GM12878 (cell line): Measurements from ENCODE around the gene CCNYL1. TPM values are rescaled to one million over a fixed set of nuclear protein-coding genes. Genes with fewer than 3 reads are reported as not detected.

Experiments used
- CBX3 ChIP-seq: fragments of 200-600 bp; sonication (generic); IDR thresholded peaks from 2 replicates; pipeline ENCODE4 v1.6.1; 2016; ENCODE audit warnings: low read depth, borderline replicate concordance
- GABPA ChIP-seq: IDR thresholded peaks from 2 replicates; pipeline ENCODE4 v1.6.1; 2014; ENCODE audit warnings: antibody characterized with exemption, low read depth, mild to moderate bottlenecking, inconsistent platforms
- HDAC2 ChIP-seq: fragments of 200-600 bp; sonication (generic); IDR thresholded peaks from 2 replicates; pipeline ENCODE4 v1.6.1; 2017
- MTA2 ChIP-seq: fragments of 450-650 bp; IDR thresholded peaks from 2 replicates; pipeline ENCODE4 v1.6.1; 2016; ENCODE audit warnings: low read depth, mild to moderate bottlenecking, moderate library complexity
- PML ChIP-seq: IDR thresholded peaks from 2 replicates; pipeline ENCODE4 v1.6.1; 2012; ENCODE audit warnings: low read length, inconsistent platforms
- POLR2AphosphoS2 ChIP-seq: IDR thresholded peaks from 2 replicates; pipeline ENCODE4 v1.6.1; 2011; ENCODE audit warnings: low read depth, mild to moderate bottlenecking, low read length, improper control_type of control experiment, moderate library complexity
- RUNX3 ChIP-seq: IDR thresholded peaks from 2 replicates; pipeline ENCODE4 v1.6.1; 2012; ENCODE audit warnings: low read length, inconsistent platforms
- STAT3 ChIP-seq: IDR thresholded peaks from 2 replicates; pipeline ENCODE4 v1.6.1; 2011; ENCODE audit warnings: low read depth, low read length, improper control_type of control experiment
- TCF3 ChIP-seq: IDR thresholded peaks from 2 replicates; pipeline ENCODE4 v1.6.1; 2012; ENCODE audit warnings: low read depth, mild to moderate bottlenecking, low read length, borderline replicate concordance; ENCODE audit not compliant: insufficient read depth
- YY1 ChIP-seq: IDR thresholded peaks from 2 replicates; pipeline ENCODE4 v1.6.1; 2011; ENCODE audit warnings: low read depth, mild to moderate bottlenecking, low read length
- ZNF622 ChIP-seq: fragments of 450-650 bp; IDR thresholded peaks from 2 replicates; pipeline ENCODE4 v1.6.1; 2017; ENCODE audit warnings: mild to moderate bottlenecking, inconsistent platforms
- polyA plus RNA-seq, 11 experiments: library from polyadenylated mRNA; depleted of rRNA in 4 of 11; unstranded in 6 of 11; stranded (reverse) in 5 of 11; fragments of >200 nt; fragmentation: Nextera tagmentation in 4 of 11; fragmentation: Illumina TruSeq in 1 of 11; extraction: Ambion mirVana in 4 of 11; extraction: Trizol in 1 of 11; gene quantifications; 1 replicate in 1 of 11; 2 replicates in 10 of 11; pipeline versions ENCODE4 v1.2.1 to v1.2.3, GENCODE V29; 2011 to 2016; ENCODE audit warnings: inconsistent platforms in 2 of 11, missing spikeins in 2 of 11, low read depth in 1 of 11
- total RNA-seq, 4 experiments: library from RNA; depleted of rRNA in 3 of 4; stranded (reverse); fragments of >200 nt in 3 of 4; fragmentation: Illumina TruSeq in 1 of 4; extraction: Trizol in 1 of 4; gene quantifications; 2 replicates each; pipeline versions ENCODE4 v1.2.1 to v1.2.3, GENCODE V29; 2013 to 2021
- TF ChIP-seq, protein P1 (sequence below): fragments of 450-650 bp; IDR thresholded peaks from 2 replicates; pipeline ENCODE4 v1.6.1; 2018; ENCODE audit warnings: borderline replicate concordance, mild to moderate bottlenecking; ENCODE audit not compliant: partially characterized antibody
- TF ChIP-seq, protein P2 (sequence below): IDR thresholded peaks from 2 replicates; pipeline ENCODE4 v1.6.1; 2012; ENCODE audit warnings: improper control_type of control experiment, low read depth, low read length; ENCODE audit not compliant: insufficient replicate concordance
- TF ChIP-seq, protein P3 (sequence below): IDR thresholded peaks from 2 replicates; pipeline ENCODE4 v1.6.1; 2012; ENCODE audit warnings: low read depth, low read length, improper control_type of control experiment
- TF ChIP-seq, protein P4 (sequence below): fragments of 450-650 bp; IDR thresholded peaks from 2 replicates; pipeline ENCODE4 v1.6.1; 2018; ENCODE audit warnings: mild to moderate bottlenecking, low read depth, moderate library complexity; ENCODE audit not compliant: partially characterized antibody
- TF ChIP-seq, protein P5 (sequence below): IDR thresholded peaks from 2 replicates; pipeline ENCODE4 v1.6.1; 2012; ENCODE audit warnings: mild to moderate bottlenecking, low read depth, low read length

CCNYL1 gene
- total and polyA plus RNA-seq, 10 of the 15 experiments (the other 5 are each of a cell fraction or from before 2014, with no cell fraction given): 1.8 to 12.3 (median 5.9) TPM

DNA sequence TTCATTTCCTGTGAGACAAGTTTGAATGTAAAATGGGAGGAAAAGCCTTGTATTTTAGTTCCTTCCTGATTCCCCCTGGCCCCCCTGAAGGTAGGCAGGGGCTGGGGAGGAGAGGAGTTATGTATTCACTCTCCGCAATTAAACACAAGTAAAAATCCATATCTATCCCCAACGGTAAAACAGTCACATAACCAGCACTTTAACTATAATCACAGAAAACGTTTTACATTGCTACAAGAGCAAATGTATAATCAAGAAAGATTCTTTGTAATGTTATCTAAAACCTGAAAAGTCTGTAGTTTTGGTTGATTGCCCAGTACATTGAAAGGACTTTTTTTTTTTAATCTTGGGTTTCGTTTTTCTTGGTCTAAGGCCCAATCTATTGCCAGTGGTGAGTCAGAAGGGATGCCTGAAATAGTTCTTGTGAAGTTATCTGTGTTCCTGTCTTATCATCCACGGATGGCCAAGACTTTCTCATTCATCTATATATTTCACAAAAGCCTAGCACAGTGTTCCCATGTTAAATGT, 34.5 kb upstream of the CCNYL1 start (continued):
- TF ChIP-seq, protein P1, sequence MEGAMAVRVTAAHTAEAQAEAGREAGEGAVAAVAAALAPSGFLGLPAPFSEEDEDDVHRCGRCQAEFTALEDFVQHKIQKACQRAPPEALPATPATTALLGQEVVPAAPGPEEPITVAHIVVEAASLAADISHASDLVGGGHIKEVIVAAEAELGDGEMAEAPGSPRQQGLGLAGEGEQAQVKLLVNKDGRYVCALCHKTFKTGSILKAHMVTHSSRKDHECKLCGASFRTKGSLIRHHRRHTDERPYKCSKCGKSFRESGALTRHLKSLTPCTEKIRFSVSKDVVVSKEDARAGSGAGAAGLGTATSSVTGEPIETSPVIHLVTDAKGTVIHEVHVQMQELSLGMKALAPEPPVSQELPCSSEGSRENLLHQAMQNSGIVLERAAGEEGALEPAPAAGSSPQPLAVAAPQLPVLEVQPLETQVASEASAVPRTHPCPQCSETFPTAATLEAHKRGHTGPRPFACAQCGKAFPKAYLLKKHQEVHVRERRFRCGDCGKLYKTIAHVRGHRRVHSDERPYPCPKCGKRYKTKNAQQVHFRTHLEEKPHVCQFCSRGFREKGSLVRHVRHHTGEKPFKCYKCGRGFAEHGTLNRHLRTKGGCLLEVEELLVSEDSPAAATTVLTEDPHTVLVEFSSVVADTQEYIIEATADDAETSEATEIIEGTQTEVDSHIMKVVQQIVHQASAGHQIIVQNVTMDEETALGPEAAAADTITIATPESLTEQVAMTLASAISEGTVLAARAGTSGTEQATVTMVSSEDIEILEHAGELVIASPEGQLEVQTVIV: no peak
- TF ChIP-seq, protein P2, sequence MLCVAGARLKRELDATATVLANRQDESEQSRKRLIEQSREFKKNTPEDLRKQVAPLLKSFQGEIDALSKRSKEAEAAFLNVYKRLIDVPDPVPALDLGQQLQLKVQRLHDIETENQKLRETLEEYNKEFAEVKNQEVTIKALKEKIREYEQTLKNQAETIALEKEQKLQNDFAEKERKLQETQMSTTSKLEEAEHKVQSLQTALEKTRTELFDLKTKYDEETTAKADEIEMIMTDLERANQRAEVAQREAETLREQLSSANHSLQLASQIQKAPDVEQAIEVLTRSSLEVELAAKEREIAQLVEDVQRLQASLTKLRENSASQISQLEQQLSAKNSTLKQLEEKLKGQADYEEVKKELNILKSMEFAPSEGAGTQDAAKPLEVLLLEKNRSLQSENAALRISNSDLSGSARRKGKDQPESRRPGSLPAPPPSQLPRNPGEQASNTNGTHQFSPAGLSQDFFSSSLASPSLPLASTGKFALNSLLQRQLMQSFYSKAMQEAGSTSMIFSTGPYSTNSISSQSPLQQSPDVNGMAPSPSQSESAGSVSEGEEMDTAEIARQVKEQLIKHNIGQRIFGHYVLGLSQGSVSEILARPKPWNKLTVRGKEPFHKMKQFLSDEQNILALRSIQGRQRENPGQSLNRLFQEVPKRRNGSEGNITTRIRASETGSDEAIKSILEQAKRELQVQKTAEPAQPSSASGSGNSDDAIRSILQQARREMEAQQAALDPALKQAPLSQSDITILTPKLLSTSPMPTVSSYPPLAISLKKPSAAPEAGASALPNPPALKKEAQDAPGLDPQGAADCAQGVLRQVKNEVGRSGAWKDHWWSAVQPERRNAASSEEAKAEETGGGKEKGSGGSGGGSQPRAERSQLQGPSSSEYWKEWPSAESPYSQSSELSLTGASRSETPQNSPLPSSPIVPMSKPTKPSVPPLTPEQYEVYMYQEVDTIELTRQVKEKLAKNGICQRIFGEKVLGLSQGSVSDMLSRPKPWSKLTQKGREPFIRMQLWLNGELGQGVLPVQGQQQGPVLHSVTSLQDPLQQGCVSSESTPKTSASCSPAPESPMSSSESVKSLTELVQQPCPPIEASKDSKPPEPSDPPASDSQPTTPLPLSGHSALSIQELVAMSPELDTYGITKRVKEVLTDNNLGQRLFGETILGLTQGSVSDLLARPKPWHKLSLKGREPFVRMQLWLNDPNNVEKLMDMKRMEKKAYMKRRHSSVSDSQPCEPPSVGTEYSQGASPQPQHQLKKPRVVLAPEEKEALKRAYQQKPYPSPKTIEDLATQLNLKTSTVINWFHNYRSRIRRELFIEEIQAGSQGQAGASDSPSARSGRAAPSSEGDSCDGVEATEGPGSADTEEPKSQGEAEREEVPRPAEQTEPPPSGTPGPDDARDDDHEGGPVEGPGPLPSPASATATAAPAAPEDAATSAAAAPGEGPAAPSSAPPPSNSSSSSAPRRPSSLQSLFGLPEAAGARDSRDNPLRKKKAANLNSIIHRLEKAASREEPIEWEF: no peak
- no peak for TF ChIP-seq MTA2
- no peak for TF ChIP-seq STAT3
- no peak for TF ChIP-seq PML
- TF ChIP-seq, protein P3, sequence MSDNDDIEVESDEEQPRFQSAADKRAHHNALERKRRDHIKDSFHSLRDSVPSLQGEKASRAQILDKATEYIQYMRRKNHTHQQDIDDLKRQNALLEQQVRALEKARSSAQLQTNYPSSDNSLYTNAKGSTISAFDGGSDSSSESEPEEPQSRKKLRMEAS: no peak
- no peak for TF ChIP-seq ZNF622
- TF ChIP-seq YY1: no peak
- no peak for TF ChIP-seq TCF3
- TF ChIP-seq, protein P4, sequence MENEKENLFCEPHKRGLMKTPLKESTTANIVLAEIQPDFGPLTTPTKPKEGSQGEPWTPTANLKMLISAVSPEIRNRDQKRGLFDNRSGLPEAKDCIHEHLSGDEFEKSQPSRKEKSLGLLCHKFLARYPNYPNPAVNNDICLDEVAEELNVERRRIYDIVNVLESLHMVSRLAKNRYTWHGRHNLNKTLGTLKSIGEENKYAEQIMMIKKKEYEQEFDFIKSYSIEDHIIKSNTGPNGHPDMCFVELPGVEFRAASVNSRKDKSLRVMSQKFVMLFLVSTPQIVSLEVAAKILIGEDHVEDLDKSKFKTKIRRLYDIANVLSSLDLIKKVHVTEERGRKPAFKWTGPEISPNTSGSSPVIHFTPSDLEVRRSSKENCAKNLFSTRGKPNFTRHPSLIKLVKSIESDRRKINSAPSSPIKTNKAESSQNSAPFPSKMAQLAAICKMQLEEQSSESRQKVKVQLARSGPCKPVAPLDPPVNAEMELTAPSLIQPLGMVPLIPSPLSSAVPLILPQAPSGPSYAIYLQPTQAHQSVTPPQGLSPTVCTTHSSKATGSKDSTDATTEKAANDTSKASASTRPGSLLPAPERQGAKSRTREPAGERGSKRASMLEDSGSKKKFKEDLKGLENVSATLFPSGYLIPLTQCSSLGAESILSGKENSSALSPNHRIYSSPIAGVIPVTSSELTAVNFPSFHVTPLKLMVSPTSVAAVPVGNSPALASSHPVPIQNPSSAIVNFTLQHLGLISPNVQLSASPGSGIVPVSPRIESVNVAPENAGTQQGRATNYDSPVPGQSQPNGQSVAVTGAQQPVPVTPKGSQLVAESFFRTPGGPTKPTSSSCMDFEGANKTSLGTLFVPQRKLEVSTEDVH: no peak
- TF ChIP-seq HDAC2: no peak
- no peak for TF ChIP-seq CBX3
- 0 out of 2 replicates have a peak, but pooled peaks have one; percentile 28 for TF ChIP-seq RUNX3
- TF ChIP-seq, protein P5, sequence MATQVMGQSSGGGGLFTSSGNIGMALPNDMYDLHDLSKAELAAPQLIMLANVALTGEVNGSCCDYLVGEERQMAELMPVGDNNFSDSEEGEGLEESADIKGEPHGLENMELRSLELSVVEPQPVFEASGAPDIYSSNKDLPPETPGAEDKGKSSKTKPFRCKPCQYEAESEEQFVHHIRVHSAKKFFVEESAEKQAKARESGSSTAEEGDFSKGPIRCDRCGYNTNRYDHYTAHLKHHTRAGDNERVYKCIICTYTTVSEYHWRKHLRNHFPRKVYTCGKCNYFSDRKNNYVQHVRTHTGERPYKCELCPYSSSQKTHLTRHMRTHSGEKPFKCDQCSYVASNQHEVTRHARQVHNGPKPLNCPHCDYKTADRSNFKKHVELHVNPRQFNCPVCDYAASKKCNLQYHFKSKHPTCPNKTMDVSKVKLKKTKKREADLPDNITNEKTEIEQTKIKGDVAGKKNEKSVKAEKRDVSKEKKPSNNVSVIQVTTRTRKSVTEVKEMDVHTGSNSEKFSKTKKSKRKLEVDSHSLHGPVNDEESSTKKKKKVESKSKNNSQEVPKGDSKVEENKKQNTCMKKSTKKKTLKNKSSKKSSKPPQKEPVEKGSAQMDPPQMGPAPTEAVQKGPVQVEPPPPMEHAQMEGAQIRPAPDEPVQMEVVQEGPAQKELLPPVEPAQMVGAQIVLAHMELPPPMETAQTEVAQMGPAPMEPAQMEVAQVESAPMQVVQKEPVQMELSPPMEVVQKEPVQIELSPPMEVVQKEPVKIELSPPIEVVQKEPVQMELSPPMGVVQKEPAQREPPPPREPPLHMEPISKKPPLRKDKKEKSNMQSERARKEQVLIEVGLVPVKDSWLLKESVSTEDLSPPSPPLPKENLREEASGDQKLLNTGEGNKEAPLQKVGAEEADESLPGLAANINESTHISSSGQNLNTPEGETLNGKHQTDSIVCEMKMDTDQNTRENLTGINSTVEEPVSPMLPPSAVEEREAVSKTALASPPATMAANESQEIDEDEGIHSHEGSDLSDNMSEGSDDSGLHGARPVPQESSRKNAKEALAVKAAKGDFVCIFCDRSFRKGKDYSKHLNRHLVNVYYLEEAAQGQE: no peak
- TF ChIP-seq POLR2AphosphoS2: no peak
- TF ChIP-seq GABPA: no peak
